Measurements from ENCODE around the gene ERICH4. TPM values are rescaled to one million over a fixed set of nuclear protein-coding genes. Genes with fewer than 3 reads are reported as not detected.

Gene ERICH4
- total RNA-seq, 1 donor from 2014 or later, result not detected

GRCh38 chr19:41411968-41412265 is 31.0 kb upstream of the ERICH4 start:
- ATAC-seq (peak; percentile 82), DNase-seq (peak; percentile 87)
- intact Hi-C loops (cut with micrococcal nuclease), result no loop called here

GRCh38 chr19:41412953-41413352 is 30.0 kb upstream of the ERICH4 start:
- ATAC-seq, result no peak
- no peak for DNase-seq
- intact Hi-C loops (cut with micrococcal nuclease), result no loop called here

- DNase-seq (no peak), ATAC-seq (no peak)
- intact Hi-C loops (cut with micrococcal nuclease), result no loop called here
These were observed 29.0 kb upstream of the ERICH4 start for GRCh38 chr19:41413947-41414346.

- intact Hi-C loops (cut with micrococcal nuclease), result no loop called here
- no peak for DNase-seq
- ATAC-seq, result no peak
These were observed 28.5 kb upstream of the ERICH4 start for GRCh38 chr19:41414461-41414860.

GRCh38 chr19:41415154-41415571 is 27.8 kb upstream of the ERICH4 start:
- DNase-seq (no peak), ATAC-seq (no peak)
- intact Hi-C loops (cut with micrococcal nuclease), result no loop called here

GRCh38 chr19:41416194-41416674 is 26.7 kb upstream of the ERICH4 start:
- intact Hi-C loops (cut with micrococcal nuclease), result no loop called here
- ATAC-seq (no peak), DNase-seq (no peak)

GRCh38 chr19:41420101-41420880 is 22.7 kb upstream of the ERICH4 start:
- peak; percentile 8 for ATAC-seq
- no peak for DNase-seq
- intact Hi-C loops (cut with micrococcal nuclease), result no loop called here

GRCh38 chr19:41421314-41421713 is 21.6 kb upstream of the ERICH4 start:
- ATAC-seq (no peak), DNase-seq (no peak)
- intact Hi-C loops (cut with micrococcal nuclease), result no loop called here

GRCh38 chr19:41421973-41422372 is 21.0 kb upstream of the ERICH4 start:
- intact Hi-C loops (cut with micrococcal nuclease), result no loop called here
- ATAC-seq, result no peak

GRCh38 chr19:41422456-41422855 is 20.5 kb upstream of the ERICH4 start:
- DNase-seq (peak; percentile 49), ATAC-seq (peak; percentile 12)
- intact Hi-C loops (cut with micrococcal nuclease), result no loop called here

More at GRCh38 chr19:41421973-41422372, 21.0 kb upstream of the ERICH4 start:
- DNase-seq, result no peak

GRCh38 chr19:41422955-41423354 is 20.0 kb upstream of the ERICH4 start:
- intact Hi-C loops (cut with micrococcal nuclease), result no loop called here
- DNase-seq (no peak), ATAC-seq (no peak)

- DNase-seq (no peak), ATAC-seq (no peak)
- intact Hi-C loops (cut with micrococcal nuclease), result no loop called here
These were observed 18.4 kb upstream of the ERICH4 start for GRCh38 chr19:41424335-41425173.

GRCh38 chr19:41425174-41426115 is 17.5 kb upstream of the ERICH4 start:
- intact Hi-C loops (cut with micrococcal nuclease), result no loop called here
- DNase-seq (no peak), ATAC-seq (no peak)

- intact Hi-C loops (cut with micrococcal nuclease), result no loop called here
- ATAC-seq, result peak; percentile 25
- DNase-seq, result peak; percentile 53
These were observed 16.7 kb upstream of the ERICH4 start for GRCh38 chr19:41426116-41426841.

GRCh38 chr19:41426952-41427646 is 15.9 kb upstream of the ERICH4 start, which contains the start of gene B3GNT8:
Gene B3GNT8 (minus strand): TSS chr19:41427374. CDS start chr19:41426778, 596 bp downstream.
- ATAC-seq, result peak; percentile 84
- intact Hi-C loops (cut with micrococcal nuclease), result no loop called here

GRCh38 chr19:41427647-41428480 is 15.1 kb upstream of the ERICH4 start:
- peak; percentile 73 for DNase-seq
- peak; percentile 29 for ATAC-seq
- intact Hi-C loops (cut with micrococcal nuclease), result no loop called here

More at GRCh38 chr19:41426952-41427646, 15.9 kb upstream of the ERICH4 start, which contains the start of gene B3GNT8:
- DNase-seq, result peak; percentile 94

- intact Hi-C loops (cut with micrococcal nuclease), result no loop called here
- DNase-seq (no peak), ATAC-seq (no peak)
These were observed 14.5 kb upstream of the ERICH4 start for GRCh38 chr19:41428481-41428859.
